ENCODE results near the gene LRFN3.
"Not testable (repeated sequence)": the region's sequence is repeated elsewhere in the genome, so short reads cannot be mapped to it uniquely, and the experiment has no call there.

LRFN3 gene

DNA sequence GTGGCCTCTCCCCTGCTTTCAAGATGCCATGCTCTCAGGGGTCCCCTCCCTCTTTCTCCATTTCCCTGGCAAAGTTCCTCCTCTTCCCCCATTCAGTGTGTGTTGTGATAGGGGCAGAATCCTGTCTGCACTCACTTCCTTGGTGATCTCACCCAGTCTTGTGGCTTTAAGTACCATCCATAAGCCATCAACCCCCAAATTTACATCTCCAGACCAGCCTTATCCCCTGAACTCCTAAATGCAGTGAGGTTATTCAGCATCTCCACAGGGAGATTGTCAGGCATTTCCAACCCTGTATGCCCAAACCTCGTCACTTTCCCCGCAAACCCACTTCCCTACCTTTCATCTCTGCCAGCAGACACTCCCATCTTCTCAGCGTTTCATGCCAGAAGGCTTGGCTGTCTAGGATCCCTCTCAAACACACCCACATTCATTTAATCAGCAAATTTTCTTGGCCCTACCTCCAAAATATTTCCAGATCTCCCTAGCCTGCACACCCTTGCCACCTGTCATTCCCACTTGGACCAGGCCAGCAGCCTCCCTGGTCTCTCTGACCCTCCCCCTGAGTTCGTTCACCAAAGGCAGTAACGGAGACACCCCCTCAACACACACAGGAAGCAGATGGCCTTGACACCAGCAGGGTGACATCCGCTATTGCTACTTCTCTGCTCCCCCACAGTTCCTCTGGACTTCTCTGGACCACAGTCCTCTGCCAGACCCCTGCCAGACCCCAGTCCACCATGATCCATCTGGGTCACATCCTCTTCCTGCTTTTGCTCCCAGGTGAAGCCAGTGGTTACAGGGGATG, 34.1 kb upstream of the LRFN3 start, which contains the start of gene HCST:
TSS of gene HCST (plus strand) at position 676 of the 808 bp plus-strand sequence. CDS start at position 741, 65 bp downstream.
- Mint-ChIP-seq H3K4me1 (ENCODE audit: low read depth) (peaks cover 47% of the 10 kb centered on the region), H3K36me3 (no peaks in the 10 kb centered on the region), H3K27ac (peak within 1 kb of the TSS; percentile 96), H3K9me3 (ENCODE audit: low read depth) (no peaks in the 10 kb centered on the region), H3K4me3 (peak within 1 kb of the TSS; percentile 87), H3K27me3 (no peaks in the 10 kb centered on the region)

- peaks cover 45% of the 10 kb centered on the region for H3K4me1 Mint-ChIP-seq (ENCODE audit: low read depth)
Observed at GRCh38 chr19:35902870-35903475, 33.2 kb upstream of the LRFN3 start.

DNA sequence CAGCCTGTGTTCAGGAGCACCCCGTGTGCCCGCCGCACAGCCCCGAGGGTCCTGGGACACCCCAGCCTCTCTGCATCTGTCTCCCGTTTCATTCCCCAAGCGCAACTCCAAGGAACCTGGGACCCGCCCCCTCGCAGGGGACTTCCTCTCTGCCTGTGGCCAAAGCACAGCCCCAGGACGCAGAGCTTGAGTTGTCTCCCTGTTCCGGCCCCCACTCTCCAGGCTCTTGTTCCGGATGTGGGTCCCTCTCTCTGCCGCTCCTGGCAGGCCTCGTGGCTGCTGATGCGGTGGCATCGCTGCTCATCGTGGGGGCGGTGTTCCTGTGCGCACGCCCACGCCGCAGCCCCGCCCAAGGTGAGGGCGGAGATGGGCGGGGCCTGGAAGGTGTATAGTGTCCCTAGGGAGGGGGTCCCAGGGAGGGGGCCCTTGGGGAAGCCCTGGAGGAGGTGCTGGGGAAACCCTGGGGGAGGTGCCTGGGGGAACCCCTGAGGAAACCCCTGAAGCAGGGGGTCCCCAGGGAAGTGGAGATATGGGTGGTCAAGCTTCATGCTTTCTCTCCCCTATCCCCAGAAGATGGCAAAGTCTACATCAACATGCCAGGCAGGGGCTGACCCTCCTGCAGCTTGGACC, 32.5 kb upstream of the LRFN3 start:
- no peaks in the 10 kb centered on the region for H3K27me3 Mint-ChIP-seq
- peaks cover 45% of the 10 kb centered on the region for H3K4me1 Mint-ChIP-seq (ENCODE audit: low read depth)
- H3K27ac Mint-ChIP-seq = peak overlapping the region; percentile 96
- H3K9me3 Mint-ChIP-seq (ENCODE audit: low read depth) = no peaks in the 10 kb centered on the region
- peak overlapping the region; percentile 87 for H3K4me3 Mint-ChIP-seq
- H3K36me3 Mint-ChIP-seq = no peaks in the 10 kb centered on the region

More at GRCh38 chr19:35902870-35903475, 33.2 kb upstream of the LRFN3 start:
- peak overlapping the region; percentile 87 for H3K4me3 Mint-ChIP-seq
- H3K27ac Mint-ChIP-seq = peak overlapping the region; percentile 96
- H3K27me3 Mint-ChIP-seq = no peaks in the 10 kb centered on the region
- H3K36me3 Mint-ChIP-seq = no peaks in the 10 kb centered on the region
- no peaks in the 10 kb centered on the region for H3K9me3 Mint-ChIP-seq (ENCODE audit: low read depth)

- no peaks in the 10 kb centered on the region for H3K27me3 Mint-ChIP-seq
- H3K4me3 Mint-ChIP-seq = peak overlapping the region; percentile 70
- no peaks in the 10 kb centered on the region for H3K9me3 Mint-ChIP-seq (ENCODE audit: low read depth)
- H3K36me3 Mint-ChIP-seq = no peaks in the 10 kb centered on the region
- peak overlapping the region; percentile 96 for H3K27ac Mint-ChIP-seq
- H3K4me1 Mint-ChIP-seq (ENCODE audit: low read depth) = peaks cover 51% of the 10 kb centered on the region
Observed at GRCh38 chr19:35904311-35905068, 31.7 kb upstream of the LRFN3 start.

DNA sequence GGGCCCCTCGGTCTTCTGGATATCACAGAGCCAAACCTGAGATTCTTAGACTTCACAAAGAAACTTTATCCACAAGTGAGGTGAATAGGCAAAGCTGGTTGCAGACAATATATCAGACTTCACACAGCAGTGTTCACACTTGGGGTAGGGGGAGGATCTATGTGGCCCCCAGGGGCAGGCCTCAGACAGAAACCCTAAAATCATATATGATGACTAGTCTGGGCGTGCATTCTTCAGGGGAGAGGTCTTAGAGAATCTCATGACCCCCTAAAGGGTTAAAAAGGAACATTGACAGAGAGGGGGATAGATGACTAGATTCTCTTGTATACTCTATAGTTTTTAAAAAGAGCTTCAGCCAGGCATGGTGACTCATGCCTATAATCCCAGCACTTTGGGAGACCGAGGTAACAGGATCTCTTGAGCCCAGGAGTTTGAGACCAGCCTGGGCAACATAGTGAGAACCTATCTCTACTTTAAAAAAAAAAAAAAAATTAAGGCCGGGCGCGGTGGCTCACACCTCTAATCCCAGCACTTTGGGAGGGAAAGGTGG, 30.9 kb upstream of the LRFN3 start:
- Mint-ChIP-seq H3K27ac (peak overlapping the region; percentile 96), H3K36me3 (no peaks in the 10 kb centered on the region), H3K4me1 (ENCODE audit: low read depth) (peaks cover 54% of the 10 kb centered on the region), H3K27me3 (no peaks in the 10 kb centered on the region), H3K4me3 (peak overlapping the region; percentile 20), H3K9me3 (ENCODE audit: low read depth) (no peaks in the 10 kb centered on the region)

DNA sequence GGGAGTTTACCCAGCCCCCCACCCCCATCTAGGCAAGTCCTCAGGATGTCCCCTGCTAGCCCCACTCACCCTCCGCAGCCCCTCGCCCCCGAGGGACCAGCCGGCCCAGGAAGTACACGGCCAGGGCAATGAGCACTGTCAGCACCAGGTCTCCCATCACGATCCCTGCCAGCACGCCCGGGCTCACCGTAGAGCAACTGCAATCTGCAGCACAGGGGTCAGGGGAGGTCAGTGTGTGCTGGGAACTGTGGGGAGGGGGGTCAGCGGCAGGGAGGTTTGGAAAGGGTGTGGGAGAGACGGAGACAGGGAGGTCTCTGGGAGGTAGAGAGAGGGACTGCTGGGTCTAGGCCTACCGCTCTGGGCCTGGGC, 28.8 kb upstream of the LRFN3 start:
- no peak overlapping the region for H3K27ac Mint-ChIP-seq
- H3K27me3 Mint-ChIP-seq = no peaks in the 10 kb centered on the region
- H3K36me3 Mint-ChIP-seq = no peaks in the 10 kb centered on the region
- no peak overlapping the region for H3K4me3 Mint-ChIP-seq
- peaks cover 45% of the 10 kb centered on the region for H3K4me1 Mint-ChIP-seq (ENCODE audit: low read depth)
- no peaks in the 10 kb centered on the region for H3K9me3 Mint-ChIP-seq (ENCODE audit: low read depth)

DNA sequence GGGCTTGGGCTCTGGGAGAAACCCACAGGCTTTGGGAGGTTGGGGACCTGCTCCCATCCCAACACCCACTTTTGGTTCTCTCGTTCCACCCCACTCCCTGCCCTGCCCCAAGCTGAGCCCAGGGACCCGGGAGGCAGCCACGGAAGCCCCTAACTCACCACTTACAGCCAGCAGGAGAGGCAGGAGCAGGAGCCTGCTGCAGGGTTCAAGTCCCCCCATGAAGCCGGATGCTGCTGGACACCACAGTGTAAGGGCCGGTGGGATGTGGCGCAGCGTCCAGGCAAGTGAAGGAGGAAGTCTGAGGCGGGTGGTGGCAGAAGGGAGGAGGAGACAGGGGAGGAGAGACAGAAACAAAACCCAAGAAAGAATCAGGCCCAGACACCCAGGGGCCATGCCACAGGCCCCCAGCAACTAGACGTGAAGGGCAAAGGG, 28.1 kb upstream of the LRFN3 start, which contains the start of gene TYROBP:
TSS of gene TYROBP (minus strand) at position 286 of the 432 bp plus-strand sequence. CDS start at position 219, 67 bp downstream.
- H3K27ac Mint-ChIP-seq = peak within 1 kb of the TSS; percentile 79
- no peak within 1 kb of the TSS for H3K4me3 Mint-ChIP-seq
- no peaks in the 10 kb centered on the region for H3K27me3 Mint-ChIP-seq
- H3K4me1 Mint-ChIP-seq (ENCODE audit: low read depth) = peaks cover 39% of the 10 kb centered on the region
- no peaks in the 10 kb centered on the region for H3K36me3 Mint-ChIP-seq
- H3K9me3 Mint-ChIP-seq (ENCODE audit: low read depth) = no peaks in the 10 kb centered on the region

DNA sequence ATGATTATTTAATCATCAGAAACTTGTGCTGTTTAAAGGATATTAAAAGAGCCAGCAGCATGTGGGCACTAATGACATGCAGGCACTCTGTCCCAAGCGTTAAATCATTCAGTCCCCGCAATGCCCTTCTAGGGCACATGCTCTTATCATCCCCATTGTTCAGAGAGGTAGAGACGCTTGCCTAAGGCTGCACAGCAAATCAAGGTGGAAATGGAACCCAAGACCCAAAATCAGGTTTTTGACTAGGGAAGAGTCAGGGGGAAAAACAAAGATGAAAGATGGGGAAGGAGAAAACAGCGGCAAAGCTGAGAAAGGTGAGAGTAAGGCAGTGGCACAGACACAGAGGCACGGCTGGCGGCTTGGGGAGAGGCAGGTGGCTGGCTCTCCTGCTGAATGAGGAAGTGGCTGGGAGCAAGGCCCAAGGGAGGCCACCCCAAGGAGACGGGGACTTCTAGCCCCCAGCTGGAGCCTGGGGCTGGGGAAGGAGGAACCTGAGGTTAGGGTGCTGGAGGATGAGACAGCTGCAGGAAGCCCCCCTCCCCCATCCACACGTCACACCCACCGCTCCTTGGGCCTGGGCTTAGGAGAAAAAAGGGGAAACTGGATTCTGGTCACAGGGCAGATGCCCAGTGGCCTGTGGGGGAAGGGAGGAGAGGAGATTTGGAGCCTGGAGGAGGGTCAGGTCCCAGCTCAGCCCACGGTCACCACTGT, 27.0 kb upstream of the LRFN3 start:
- Mint-ChIP-seq H3K4me1 (ENCODE audit: low read depth) (peaks cover 36% of the 10 kb centered on the region), H3K27ac (peak overlapping the region; percentile 79), H3K4me3 (no peak overlapping the region)

GRCh38 chr19:35909684-35910035, 26.5 kb upstream of the LRFN3 start:
- Mint-ChIP-seq H3K27me3 (no peaks in the 10 kb centered on the region), H3K4me1 (ENCODE audit: low read depth) (peaks cover 30% of the 10 kb centered on the region), H3K27ac (no peak overlapping the region), H3K36me3 (no peaks in the 10 kb centered on the region), H3K4me3 (no peak overlapping the region), H3K9me3 (ENCODE audit: low read depth) (no peaks in the 10 kb centered on the region)

More for the DNA sequence above, 27.0 kb upstream of the LRFN3 start:
- H3K9me3 Mint-ChIP-seq (ENCODE audit: low read depth) = no peaks in the 10 kb centered on the region
- H3K36me3 Mint-ChIP-seq = no peaks in the 10 kb centered on the region
- H3K27me3 Mint-ChIP-seq = no peaks in the 10 kb centered on the region

GRCh38 chr19:35910355-35910754, 25.8 kb upstream of the LRFN3 start:
- H3K9me3 Mint-ChIP-seq (ENCODE audit: low read depth); H3K4me3 Mint-ChIP-seq; H3K27me3 Mint-ChIP-seq; H3K36me3 Mint-ChIP-seq; H3K27ac Mint-ChIP-seq: not testable (repeated sequence)
- peaks cover 25% of the 10 kb centered on the region for H3K4me1 Mint-ChIP-seq (ENCODE audit: low read depth)

- Mint-ChIP-seq H3K9me3 (ENCODE audit: low read depth) (no peaks in the 10 kb centered on the region), H3K27me3 (no peaks in the 10 kb centered on the region), H3K27ac (no peak overlapping the region), H3K4me3 (no peak overlapping the region), H3K36me3 (no peaks in the 10 kb centered on the region), H3K4me1 (ENCODE audit: low read depth) (peaks cover 26% of the 10 kb centered on the region)
Observed at GRCh38 chr19:35911173-35911572, 25.0 kb upstream of the LRFN3 start.

DNA sequence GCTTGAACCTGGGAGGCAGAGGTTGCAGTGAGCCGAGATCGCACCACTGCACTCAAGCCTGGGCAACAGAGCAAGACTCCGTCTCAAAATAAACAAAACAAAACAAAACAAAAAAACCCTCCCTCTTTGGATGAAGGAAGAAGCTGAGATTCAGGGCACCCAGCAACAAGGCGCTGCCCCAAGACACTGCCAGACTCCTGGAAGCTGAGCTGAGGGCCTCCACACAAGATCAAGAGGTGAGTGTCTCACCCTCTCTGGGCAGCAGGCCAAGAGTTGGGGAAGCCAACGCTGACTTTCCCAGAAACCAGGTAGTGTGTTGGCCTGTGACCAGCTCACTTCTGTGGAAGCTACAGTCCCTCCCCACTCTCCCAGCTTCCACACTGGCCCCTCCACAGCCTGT, 24.4 kb upstream of the LRFN3 start:
- Mint-ChIP-seq H3K27ac (no peak overlapping the region), H3K9me3 (ENCODE audit: low read depth) (no peaks in the 10 kb centered on the region), H3K4me3 (no peak overlapping the region), H3K27me3 (no peaks in the 10 kb centered on the region), H3K4me1 (ENCODE audit: low read depth) (peaks cover 26% of the 10 kb centered on the region), H3K36me3 (no peaks in the 10 kb centered on the region)

DNA sequence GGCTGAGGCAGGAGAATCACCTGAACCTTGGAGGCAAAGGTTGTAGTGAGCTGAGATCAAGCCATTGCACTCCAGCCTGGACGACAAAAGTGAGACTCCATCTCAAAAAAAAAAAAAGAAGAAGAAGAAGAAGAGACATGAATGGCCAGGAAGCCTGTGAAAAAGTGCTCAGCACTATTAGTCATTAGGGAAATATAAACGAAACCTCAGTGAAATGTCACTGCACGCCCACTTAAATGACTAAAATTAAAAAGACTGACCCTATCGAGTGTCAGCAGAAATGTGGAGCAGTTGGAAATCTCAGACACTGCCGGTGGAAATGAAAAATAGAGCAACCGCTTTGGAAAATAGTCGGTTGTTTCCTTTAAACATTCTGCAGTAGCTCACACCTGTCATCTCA, 22.6 kb upstream of the LRFN3 start:
- Mint-ChIP-seq H3K4me1 (ENCODE audit: low read depth) (peaks cover 23% of the 10 kb centered on the region), H3K9me3 (ENCODE audit: low read depth) (no peaks in the 10 kb centered on the region), H3K27me3 (no peaks in the 10 kb centered on the region), H3K36me3 (no peaks in the 10 kb centered on the region), H3K4me3 (no peak overlapping the region), H3K27ac (no peak overlapping the region)

- no peak overlapping the region for H3K27ac Mint-ChIP-seq
- no peaks in the 10 kb centered on the region for H3K27me3 Mint-ChIP-seq
- no peaks in the 10 kb centered on the region for H3K9me3 Mint-ChIP-seq (ENCODE audit: low read depth)
- H3K4me3 Mint-ChIP-seq = no peak overlapping the region
- H3K36me3 Mint-ChIP-seq = no peaks in the 10 kb centered on the region
- H3K4me1 Mint-ChIP-seq (ENCODE audit: low read depth) = peaks cover 11% of the 10 kb centered on the region
Observed at GRCh38 chr19:35915443-35915842, 20.7 kb upstream of the LRFN3 start.

All from activated naive CD8-positive, alpha-beta T cell (primary cell).